Measurements from ENCODE around the gene PRAME. TPM values are rescaled to one million over a fixed set of nuclear protein-coding genes. Genes with fewer than 3 reads are reported as not detected.
"Not testable (repeated sequence)": the region's sequence is repeated elsewhere in the genome, so short reads cannot be mapped to it uniquely, and the experiment has no call there.

Gene PRAME
- total RNA-seq, 1 donor from 2014 or later = not detected

DNA sequence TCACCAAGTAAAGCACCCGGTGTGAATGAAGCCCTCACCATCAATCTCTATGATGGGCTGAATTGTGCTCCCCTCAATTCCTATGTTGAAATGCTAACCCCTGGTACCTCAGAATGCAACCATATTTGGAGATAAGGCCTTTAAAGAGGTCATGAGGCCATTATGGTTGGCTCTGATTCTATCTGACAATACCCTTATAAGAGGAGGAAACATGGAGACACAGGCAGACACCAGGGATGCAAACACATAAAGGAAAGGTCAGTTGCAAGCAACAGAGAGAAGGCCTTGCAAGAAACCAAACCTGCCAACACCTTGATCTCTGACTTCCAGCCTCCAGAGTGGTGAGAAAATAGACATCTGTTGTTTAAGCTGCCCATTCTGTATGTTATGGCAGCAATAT, 25.6 kb downstream of the PRAME start:
- no peak overlapping the region for H3K27ac Mint-ChIP-seq

DNA sequence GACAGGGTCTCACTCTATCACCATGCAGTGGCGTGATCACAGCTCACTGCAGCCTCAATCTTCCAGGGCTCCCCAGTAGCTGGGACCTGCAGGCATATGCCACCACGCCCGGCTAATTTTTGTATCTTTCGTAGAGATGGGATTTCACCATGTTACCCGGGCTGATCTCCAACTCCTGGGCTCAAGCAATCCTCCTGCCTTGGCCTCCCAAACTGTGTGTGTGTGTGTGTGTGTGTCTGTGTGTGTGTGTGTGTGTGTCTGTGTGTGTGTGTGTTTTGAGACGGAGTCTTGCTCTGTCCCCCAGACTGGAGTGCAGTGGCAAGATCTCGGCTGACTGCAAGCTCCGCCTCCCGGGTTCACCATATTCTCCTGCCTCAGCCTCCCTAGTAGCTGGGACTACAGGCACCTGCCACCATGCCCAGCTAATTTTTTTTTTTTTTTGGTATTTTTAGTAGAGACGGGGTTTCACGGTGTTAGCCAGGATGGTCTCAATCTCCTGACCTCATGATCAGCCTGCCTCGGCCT, 26.5 kb downstream of the PRAME start:
- DNase-seq; H3K27ac Mint-ChIP-seq; H3K36me3 Mint-ChIP-seq (ENCODE audit: low read depth); H3K9me3 Mint-ChIP-seq; H3K27me3 Mint-ChIP-seq; intact Hi-C loops (cut with micrococcal nuclease); H3K4me1 Mint-ChIP-seq; H3K4me3 Mint-ChIP-seq: not testable (repeated sequence)

More for the DNA sequence above, 25.6 kb downstream of the PRAME start:
- H3K9me3 Mint-ChIP-seq = no peaks in the 10 kb centered on the region
- no peak overlapping the region for H3K4me3 Mint-ChIP-seq
- no peaks in the 10 kb centered on the region for H3K4me1 Mint-ChIP-seq
- peaks cover 3% of the 10 kb centered on the region for H3K27me3 Mint-ChIP-seq
- intact Hi-C loops (cut with micrococcal nuclease) = no loop called here
- H3K36me3 Mint-ChIP-seq (ENCODE audit: low read depth) = no peaks in the 10 kb centered on the region
- no peak for DNase-seq

DNA sequence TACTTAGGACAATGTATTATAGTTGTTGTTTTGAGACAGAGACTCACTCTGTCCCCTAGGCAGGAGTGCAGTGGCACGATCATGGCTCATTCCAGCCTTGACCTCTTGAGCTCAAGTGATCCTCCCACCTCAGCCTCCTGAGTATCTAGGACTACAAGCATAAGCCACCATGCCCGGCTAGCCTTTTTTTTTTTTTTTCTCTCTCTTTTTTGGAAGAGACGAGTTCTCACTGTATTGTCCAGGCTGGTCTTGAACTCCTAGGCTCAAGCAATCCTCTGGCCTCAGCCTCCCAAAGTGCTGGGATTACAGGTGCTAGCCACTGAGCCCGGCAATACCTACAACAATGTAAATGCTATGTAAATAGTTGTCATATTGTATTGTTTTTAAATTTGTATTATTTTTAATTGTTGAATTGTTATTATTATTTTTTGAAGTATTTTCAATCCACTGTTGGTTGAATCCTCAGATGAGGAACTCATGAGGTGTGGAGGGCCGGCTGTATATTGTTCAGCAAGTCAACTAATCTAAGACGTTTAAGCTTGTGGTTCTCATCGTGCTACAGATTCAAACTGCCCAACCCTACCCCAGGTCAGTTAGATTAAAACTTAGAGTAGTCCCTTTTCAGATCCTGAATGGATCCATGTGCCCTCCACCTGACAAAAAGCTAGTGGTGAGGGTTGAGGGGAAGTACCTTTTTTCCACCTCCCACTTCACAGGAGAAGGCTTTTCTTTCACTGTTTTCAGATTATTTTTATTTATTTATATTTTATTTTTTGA, 27.1 kb downstream of the PRAME start:
- H3K4me3 Mint-ChIP-seq = no peak overlapping the region
- DNase-seq = no peak
- H3K9me3 Mint-ChIP-seq = no peaks in the 10 kb centered on the region
- H3K27me3 Mint-ChIP-seq = peaks cover 5% of the 10 kb centered on the region
- intact Hi-C loops (cut with micrococcal nuclease) = no loop called here
- H3K27ac Mint-ChIP-seq = no peak overlapping the region
- no peaks in the 10 kb centered on the region for H3K36me3 Mint-ChIP-seq (ENCODE audit: low read depth)
- H3K4me1 Mint-ChIP-seq = no peaks in the 10 kb centered on the region

DNA sequence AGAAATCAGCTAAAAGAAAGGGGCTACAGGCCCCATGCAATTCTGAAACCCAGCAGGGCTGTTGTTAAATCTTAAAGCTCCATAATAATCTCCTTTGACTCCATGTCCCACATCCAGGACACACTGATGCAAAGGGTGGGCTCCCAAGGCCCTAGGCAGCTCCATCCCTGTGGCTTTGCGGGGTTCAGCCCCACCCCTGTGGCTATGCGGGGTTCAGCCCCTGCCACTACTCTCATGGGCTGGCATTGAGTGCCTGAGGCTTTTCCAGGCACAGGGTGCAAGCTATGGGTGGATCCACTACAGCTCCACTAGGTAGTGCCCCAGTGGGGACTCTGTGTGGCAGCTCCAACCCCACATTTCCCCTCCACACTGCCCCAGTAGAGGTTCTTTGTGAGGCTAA, 30.3 kb downstream of the PRAME start:
- H3K9me3 Mint-ChIP-seq = no peaks in the 10 kb centered on the region
- peaks cover 10% of the 10 kb centered on the region for H3K27me3 Mint-ChIP-seq
- DNase-seq = no peak
- no peaks in the 10 kb centered on the region for H3K36me3 Mint-ChIP-seq (ENCODE audit: low read depth)
- H3K27ac Mint-ChIP-seq = no peak overlapping the region
- H3K4me3 Mint-ChIP-seq = no peak overlapping the region
- H3K4me1 Mint-ChIP-seq = no peaks in the 10 kb centered on the region
- intact Hi-C loops (cut with micrococcal nuclease) = no loop called here

DNA sequence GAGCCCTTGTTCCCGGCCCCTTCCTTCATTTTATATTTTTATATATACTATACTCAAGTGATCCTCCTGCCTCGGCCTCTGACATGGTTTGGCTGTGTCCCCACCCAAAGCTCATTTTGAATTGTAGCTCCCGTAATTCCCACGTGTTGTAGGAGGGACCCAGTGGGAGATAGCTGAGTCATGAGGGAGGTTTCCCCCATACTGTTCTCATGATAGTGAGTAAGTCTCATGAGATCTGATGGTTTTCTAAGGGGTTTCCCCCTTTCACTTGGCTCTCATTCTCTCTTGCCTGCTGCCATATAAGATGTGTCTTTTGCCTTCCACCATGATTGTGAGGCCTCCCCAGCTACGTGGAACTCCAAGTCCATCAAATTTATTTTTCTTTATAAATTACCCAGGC, 31.8 kb downstream of the PRAME start:
- Mint-ChIP-seq H3K4me3 (no peak overlapping the region), H3K9me3 (no peaks in the 10 kb centered on the region), H3K4me1 (no peaks in the 10 kb centered on the region), H3K27me3 (peaks cover 12% of the 10 kb centered on the region), H3K36me3 (ENCODE audit: low read depth) (no peaks in the 10 kb centered on the region), H3K27ac (no peak overlapping the region)
- intact Hi-C loops (cut with micrococcal nuclease) = no loop called here
- no peak for DNase-seq

DNA sequence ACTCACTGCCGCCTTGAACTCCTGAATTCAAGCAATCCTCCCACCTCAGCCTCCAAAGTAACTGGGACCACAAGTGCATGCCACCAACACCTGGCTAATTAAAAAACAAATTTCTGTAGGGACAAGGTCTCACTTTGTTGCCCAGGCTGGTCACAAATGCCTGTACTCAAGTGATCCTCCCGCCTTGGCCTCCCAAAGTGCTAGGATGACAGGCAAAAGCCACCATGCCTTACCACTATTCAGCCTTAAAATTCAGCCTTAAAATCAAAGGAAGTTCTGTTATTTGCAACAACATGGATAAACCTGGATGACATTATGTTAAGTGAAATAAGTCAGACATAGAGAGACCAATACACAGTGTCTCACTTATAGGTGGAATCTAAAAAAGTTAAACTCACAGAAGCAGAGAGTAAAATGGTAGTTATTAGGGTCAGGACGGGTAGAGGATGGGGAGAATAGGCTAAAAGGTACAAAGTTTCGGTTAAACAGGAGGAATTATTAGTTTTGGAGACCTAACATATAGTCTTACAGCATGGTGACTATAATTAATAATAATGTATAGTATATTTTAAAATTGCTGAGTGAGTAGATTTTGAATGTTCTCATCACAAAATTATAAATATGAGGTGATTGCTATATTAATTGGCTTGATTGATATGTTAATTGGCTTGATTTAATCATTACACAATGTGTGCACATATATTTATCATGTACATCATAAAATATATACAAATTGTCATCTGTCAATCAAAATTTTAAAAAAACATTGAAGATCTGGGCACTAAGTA, 32.7 kb downstream of the PRAME start:
- Mint-ChIP-seq H3K27me3 (peaks cover 12% of the 10 kb centered on the region), H3K4me1 (no peaks in the 10 kb centered on the region), H3K4me3 (no peak overlapping the region), H3K36me3 (ENCODE audit: low read depth) (no peaks in the 10 kb centered on the region), H3K9me3 (no peaks in the 10 kb centered on the region), H3K27ac (no peak overlapping the region)
- intact Hi-C loops (cut with micrococcal nuclease) = no loop called here
- no peak for DNase-seq

DNA sequence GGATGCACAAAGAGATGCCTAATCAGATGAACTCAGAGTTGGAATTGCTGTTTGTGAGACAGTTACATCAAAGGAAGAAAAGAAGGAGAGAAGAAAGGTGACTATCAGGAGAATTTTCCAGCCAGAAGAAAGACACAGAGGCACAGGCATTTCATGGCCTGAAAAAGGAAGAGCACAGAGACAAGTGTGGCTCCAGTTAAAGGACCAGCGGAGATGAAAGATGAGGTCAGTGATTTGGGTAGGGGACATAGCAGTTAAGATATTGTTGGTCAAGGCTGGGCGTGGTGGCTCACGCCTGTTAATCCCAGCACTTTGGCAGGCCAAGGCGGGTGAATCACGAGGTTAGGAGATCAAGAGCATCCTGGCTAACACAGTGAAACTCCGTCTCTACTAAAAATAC, 35.6 kb downstream of the PRAME start:
- intact Hi-C loops (cut with micrococcal nuclease) = no loop called here
- no peak for DNase-seq
- Mint-ChIP-seq H3K4me3 (no peak overlapping the region), H3K9me3 (no peaks in the 10 kb centered on the region), H3K27me3 (peaks cover 12% of the 10 kb centered on the region), H3K4me1 (no peaks in the 10 kb centered on the region), H3K27ac (no peak overlapping the region), H3K36me3 (ENCODE audit: low read depth) (no peaks in the 10 kb centered on the region)

DNA sequence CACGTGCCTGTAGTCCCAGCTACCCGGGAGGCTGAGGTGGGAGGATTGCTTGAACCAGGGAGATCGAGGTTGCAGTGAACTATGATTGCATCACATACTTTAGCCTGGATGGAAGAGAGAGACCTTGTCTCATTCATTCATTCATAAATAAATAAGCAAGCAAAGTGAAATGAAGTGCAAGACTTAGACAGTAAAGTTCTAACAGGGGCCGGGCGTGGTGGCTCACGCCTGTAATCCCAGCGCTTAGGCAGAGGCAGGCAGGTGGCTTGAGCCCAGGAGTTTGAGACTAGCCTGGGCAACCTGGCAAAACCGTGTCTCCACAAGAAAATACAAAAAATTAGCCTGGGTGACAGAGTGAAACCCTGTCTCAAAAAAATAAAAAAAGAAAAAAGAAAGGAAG, 37.4 kb downstream of the PRAME start:
- no peak overlapping the region for H3K4me3 Mint-ChIP-seq
- H3K36me3 Mint-ChIP-seq (ENCODE audit: low read depth) = no peaks in the 10 kb centered on the region
- no peaks in the 10 kb centered on the region for H3K4me1 Mint-ChIP-seq
- H3K9me3 Mint-ChIP-seq = no peaks in the 10 kb centered on the region
- no peak overlapping the region for H3K27ac Mint-ChIP-seq
- peaks cover 13% of the 10 kb centered on the region for H3K27me3 Mint-ChIP-seq
- DNase-seq = no peak
- intact Hi-C loops (cut with micrococcal nuclease) = no loop called here

DNA sequence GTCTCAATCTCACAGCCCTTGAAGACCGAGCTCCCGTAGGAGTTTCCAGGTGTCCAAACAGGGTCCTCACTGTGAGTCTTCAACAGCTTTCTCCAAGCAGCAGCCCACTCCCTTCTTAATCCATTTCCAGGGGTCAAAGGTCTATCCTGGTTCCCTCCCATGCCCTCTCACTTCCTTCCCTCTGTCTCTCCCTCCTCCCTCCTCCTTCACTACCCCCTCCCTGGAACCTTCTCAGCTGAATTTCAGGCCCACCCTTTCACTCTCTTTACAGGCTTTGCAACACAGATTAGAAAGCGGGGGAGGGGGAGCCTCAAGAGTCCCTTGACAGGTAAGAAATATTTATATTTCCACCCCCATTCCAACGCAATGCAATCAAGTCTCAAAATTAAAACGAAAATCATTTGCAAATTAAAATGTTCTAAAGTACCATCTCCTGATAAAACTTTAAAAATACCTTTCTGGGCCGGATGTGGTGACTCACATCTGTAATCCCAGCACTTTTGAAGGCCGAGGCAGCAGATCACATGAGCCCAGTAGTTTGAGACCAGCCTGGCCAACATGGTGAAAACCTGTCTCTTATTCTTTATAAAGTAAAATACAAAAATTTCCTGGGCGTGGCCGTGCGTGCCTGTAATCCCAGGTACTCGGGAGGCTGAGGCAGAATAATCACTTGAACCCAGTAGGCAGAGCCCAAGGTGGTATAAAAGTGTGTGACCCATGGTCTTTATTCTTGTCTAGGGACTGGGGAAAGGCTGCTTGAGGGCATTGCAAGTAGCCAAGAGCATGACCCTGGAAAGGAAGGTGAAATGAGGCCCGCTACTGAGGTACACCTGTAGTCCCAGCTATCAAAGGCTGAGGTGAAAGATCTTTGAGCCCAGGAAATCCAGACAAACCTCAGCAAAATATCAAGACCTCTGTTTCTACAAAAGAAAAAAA, 38.1 kb downstream of the PRAME start:
- no peaks in the 10 kb centered on the region for H3K36me3 Mint-ChIP-seq (ENCODE audit: low read depth)
- H3K9me3 Mint-ChIP-seq = no peaks in the 10 kb centered on the region
- DNase-seq = no peak
- no peaks in the 10 kb centered on the region for H3K4me1 Mint-ChIP-seq
- H3K4me3 Mint-ChIP-seq = no peak overlapping the region
- no peak overlapping the region for H3K27ac Mint-ChIP-seq
- intact Hi-C loops (cut with micrococcal nuclease) = no loop called here
- H3K27me3 Mint-ChIP-seq = peaks cover 11% of the 10 kb centered on the region

DNA sequence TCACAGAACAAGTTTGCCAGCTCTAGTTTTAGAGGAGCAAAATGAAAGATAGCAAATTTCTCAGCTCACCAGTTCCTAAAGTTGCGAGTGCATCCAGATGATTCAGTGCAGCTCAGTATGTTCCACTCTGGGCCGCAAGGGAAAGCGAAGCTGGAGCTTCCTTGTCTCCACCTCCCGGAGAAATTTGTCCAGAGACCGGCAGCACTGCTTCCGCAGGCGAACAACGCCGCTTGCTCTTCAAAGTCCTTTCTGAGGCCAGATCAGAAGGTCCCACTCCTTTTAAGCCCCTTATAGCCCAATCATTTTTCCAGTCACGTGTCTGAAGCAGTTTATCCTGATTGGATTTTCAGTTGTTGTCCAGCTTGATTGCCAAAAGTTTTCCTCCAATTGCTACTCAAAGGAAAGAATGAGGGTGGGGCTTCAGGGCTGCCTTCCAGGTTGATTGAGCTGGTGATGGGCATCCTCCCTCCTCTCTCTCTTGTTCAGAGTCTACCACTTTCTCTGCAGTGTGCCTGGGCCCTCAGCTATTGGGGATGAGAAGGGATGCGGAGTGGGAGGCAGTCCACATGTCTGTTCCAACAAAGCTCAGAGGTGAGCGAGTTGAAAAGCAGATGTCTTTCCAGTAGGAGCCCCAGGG, 38.9 kb downstream of the PRAME start, which contains the start of gene ZNF280A:
TSS of gene ZNF280A (minus strand) at position 251 of the 637 bp plus-strand sequence. CDS start 4,640 bp downstream, outside the sequence.
- H3K27ac Mint-ChIP-seq = no peak within 1 kb of the TSS
- intact Hi-C loops (cut with micrococcal nuclease) = no loop called here
- H3K27me3 Mint-ChIP-seq = peaks cover 9% of the 10 kb centered on the region
- no peaks in the 10 kb centered on the region for H3K4me1 Mint-ChIP-seq
- no peaks in the 10 kb centered on the region for H3K36me3 Mint-ChIP-seq (ENCODE audit: low read depth)
- no peak for DNase-seq
- no peak within 1 kb of the TSS for H3K4me3 Mint-ChIP-seq
- H3K9me3 Mint-ChIP-seq = no peaks in the 10 kb centered on the region

DNA sequence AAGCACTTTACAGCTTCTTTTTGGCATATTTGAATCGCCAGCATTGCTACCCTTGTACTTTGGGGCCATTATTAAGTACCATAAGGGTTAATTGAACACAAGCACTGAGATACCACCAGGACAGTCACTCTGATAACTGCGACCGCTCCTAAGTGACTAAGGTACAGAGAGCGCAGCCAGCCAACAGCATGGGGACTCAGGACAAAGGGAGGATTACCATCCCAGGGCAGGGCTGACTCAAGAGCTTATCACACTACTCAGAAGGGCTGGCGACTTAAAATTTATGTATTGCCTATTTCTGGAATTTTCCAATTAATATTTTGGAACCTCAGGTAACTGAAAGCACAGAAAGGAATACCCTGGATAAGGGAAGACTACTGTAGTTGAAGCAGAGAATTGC, 39.5 kb downstream of the PRAME start:
- peaks cover 11% of the 10 kb centered on the region for H3K27me3 Mint-ChIP-seq
- intact Hi-C loops (cut with micrococcal nuclease) = no loop called here

DNA sequence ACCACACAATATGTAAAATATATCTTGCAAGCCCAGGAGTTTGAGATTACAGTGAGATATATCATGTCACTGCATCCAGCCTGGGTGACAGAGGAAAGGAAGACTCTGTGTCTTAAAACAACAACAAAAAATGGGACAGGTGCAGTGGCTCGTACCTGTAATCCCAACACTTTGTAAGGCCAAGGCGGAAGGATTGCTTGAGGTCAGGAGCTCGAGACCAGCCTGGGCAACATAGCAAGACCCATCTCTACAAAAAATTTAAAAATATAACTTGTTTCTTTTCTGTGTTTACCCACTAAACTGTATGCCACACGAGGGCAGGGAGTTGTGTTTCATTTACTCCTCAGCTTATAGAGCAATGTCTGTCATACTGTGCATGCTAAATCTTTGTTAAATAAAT, 42.1 kb downstream of the PRAME start:
- no peaks in the 10 kb centered on the region for H3K4me1 Mint-ChIP-seq
- H3K27me3 Mint-ChIP-seq = peaks cover 23% of the 10 kb centered on the region
- no peak overlapping the region for H3K27ac Mint-ChIP-seq

More for the DNA sequence above, 39.5 kb downstream of the PRAME start:
- Mint-ChIP-seq H3K4me1 (no peaks in the 10 kb centered on the region), H3K27ac (no peak overlapping the region), H3K4me3 (no peak overlapping the region), H3K9me3 (no peaks in the 10 kb centered on the region), H3K36me3 (ENCODE audit: low read depth) (no peaks in the 10 kb centered on the region)
- no peak for DNase-seq

DNA sequence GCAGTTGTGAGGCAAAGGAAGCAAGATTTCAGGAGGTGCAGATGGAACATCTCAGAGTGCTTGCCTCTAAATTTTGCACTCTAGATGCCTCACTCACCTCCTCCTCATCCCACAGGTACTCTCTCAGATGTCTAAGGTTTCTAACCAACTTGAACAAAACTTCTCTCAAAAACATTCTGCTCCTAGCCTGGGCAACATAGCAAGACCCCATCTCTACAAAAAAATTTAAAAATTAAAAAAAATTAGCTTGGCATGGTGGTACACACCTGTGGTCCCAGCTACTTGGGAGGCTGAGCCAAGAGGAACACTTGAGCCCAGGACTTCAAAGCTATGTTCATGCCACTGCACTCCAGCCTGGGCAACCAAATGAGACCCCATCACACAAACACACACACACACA, 43.2 kb downstream of the PRAME start:
- H3K9me3 Mint-ChIP-seq = peaks cover 5% of the 10 kb centered on the region
- H3K27ac Mint-ChIP-seq = no peak overlapping the region
- intact Hi-C loops (cut with micrococcal nuclease) = no loop called here
- no peak overlapping the region for H3K4me3 Mint-ChIP-seq
- peaks cover 28% of the 10 kb centered on the region for H3K27me3 Mint-ChIP-seq
- no peaks in the 10 kb centered on the region for H3K36me3 Mint-ChIP-seq (ENCODE audit: low read depth)
- H3K4me1 Mint-ChIP-seq = no peaks in the 10 kb centered on the region
- no peak for DNase-seq

More for the DNA sequence above, 42.1 kb downstream of the PRAME start:
- H3K36me3 Mint-ChIP-seq (ENCODE audit: low read depth) = no peaks in the 10 kb centered on the region
- no peak overlapping the region for H3K4me3 Mint-ChIP-seq
- H3K9me3 Mint-ChIP-seq = no peaks in the 10 kb centered on the region
- DNase-seq = no peak
- intact Hi-C loops (cut with micrococcal nuclease) = no loop called here

Data from activated CD4-positive, alpha-beta T cell treated with anti-CD3 and anti-CD28 coated beads, Interleukin-2, amount 10 ng/mL, durations not matched to agents 24 days and 14 days (primary cell).